HEK293 (cell line): ENCODE data around the gene KCNJ2.

Experiments used
- CTCF ChIA-PET: fragments of 350-600 bp; formaldehyde crosslinking; extraction: SDS; loops from one replicate; lab custom pipeline; 2021; ENCODE audit warnings: antibody characterized with exemption; lab: Yijun Ruan, JAX
- POLR2A ChIA-PET: fragments of 300-600 bp; formaldehyde crosslinking; extraction: SDS; loops from one replicate; lab custom pipeline; 2020; ENCODE audit warnings: antibody characterized with exemption, inconsistent platforms; lab: Yijun Ruan, JAX
- H3K27ac ChIP-seq: fragments of 200-500 bp; sonication (Bioruptor generic); 2 replicates; pipeline ENCODE4 v1.5.1; 2014; ENCODE audit warnings: low read depth, low read length, control low read depth, inconsistent platforms; ENCODE audit errors: extremely low read depth
- H3K36me3 ChIP-seq, 2 experiments: fragments of 200-500 bp in 1 of 2; sonication (Bioruptor generic) in 1 of 2; 1 replicate in 1 of 2; 2 replicates in 1 of 2; pipeline ENCODE4 v1.5.1; 2014 to 2017; ENCODE audit warnings: inconsistent platforms in 2 of 2, low read length in 2 of 2; ENCODE audit not compliant: control insufficient read depth in 2 of 2, insufficient read depth in 1 of 2
- H3K4me1 ChIP-seq: fragments of 200-500 bp; sonication (Bioruptor generic); 2 replicates; pipeline ENCODE4 v1.5.1; 2014; ENCODE audit warnings: mild to moderate bottlenecking, low read length, inconsistent platforms; ENCODE audit not compliant: control insufficient read depth, insufficient read depth
- H3K4me3 ChIP-seq: 2 replicates; pipeline ENCODE4 v1.5.1; 2011; ENCODE audit warnings: low read depth, mild to moderate bottlenecking, control low read depth, low read length, moderate library complexity
- H3K9me3 ChIP-seq: fragments of 200-500 bp; sonication (Bioruptor generic); 2 replicates; pipeline ENCODE4 v1.5.1; 2014; ENCODE audit warnings: low read depth, low read length, inconsistent platforms; ENCODE audit not compliant: control insufficient read depth, insufficient read depth
- CTCF ChIP-seq: fragments of 450-650 bp; formaldehyde crosslinking; IDR thresholded peaks from 2 replicates; pipeline ENCODE4 v1.5.1; 2016; ENCODE audit warnings: missing biosample characterization, missing genetic modification characterization
- ELK4 ChIP-seq: IDR thresholded peaks from 2 replicates; pipeline ENCODE4 v1.6.1; 2011; ENCODE audit warnings: mild to moderate bottlenecking, low read depth, low read length, borderline replicate concordance
- PRDM1 ChIP-seq: fragments of 450-650 bp; formaldehyde crosslinking; IDR thresholded peaks from 2 replicates; pipeline ENCODE4; 2016; ENCODE audit warnings: missing biosample characterization, missing genetic modification characterization
- PRDM10 ChIP-seq: fragments of 450-650 bp; formaldehyde crosslinking; IDR thresholded peaks from 2 replicates; pipeline ENCODE4 v1.5.1; 2016; ENCODE audit warnings: missing biosample characterization, missing genetic modification characterization
- RBAK ChIP-seq: fragments of 450-650 bp; formaldehyde crosslinking; IDR thresholded peaks from 2 replicates; pipeline ENCODE4 v1.5.1; 2016; ENCODE audit warnings: missing biosample characterization, missing genetic modification characterization
- SCRT2 ChIP-seq: fragments of 450-650 bp; formaldehyde crosslinking; IDR thresholded peaks from 2 replicates; pipeline ENCODE4 v1.5.1; 2016; ENCODE audit warnings: missing biosample characterization, missing genetic modification characterization
- SETDB1 ChIP-seq: IDR thresholded peaks from one replicate; pipeline ENCODE4 v1.6.1; 2017; ENCODE audit warnings: mild to moderate bottlenecking, low read length, moderate library complexity, mixed read lengths; ENCODE audit not compliant: insufficient read length
- SP7 ChIP-seq: fragments of 450-650 bp; formaldehyde crosslinking; IDR thresholded peaks from 2 replicates; pipeline ENCODE4 v1.5.1; 2016; ENCODE audit warnings: missing biosample characterization, missing genetic modification characterization
- ZFP3 ChIP-seq: fragments of 450-650 bp; formaldehyde crosslinking; IDR thresholded peaks from 2 replicates; pipeline ENCODE4 v1.5.1; 2016; ENCODE audit warnings: low read depth, missing biosample characterization, missing genetic modification characterization
- ZIC2 ChIP-seq: fragments of 450-650 bp; formaldehyde crosslinking; IDR thresholded peaks from 2 replicates; pipeline ENCODE4 v1.5.1; 2016; ENCODE audit warnings: missing biosample characterization, missing genetic modification characterization
- ZNF175 ChIP-seq: fragments of 450-650 bp; formaldehyde crosslinking; IDR thresholded peaks from 2 replicates; pipeline ENCODE4 v1.5.1; 2016; ENCODE audit warnings: missing biosample characterization, missing genetic modification characterization
- ZNF19 ChIP-seq: fragments of 450-650 bp; formaldehyde crosslinking; IDR thresholded peaks from 2 replicates; pipeline ENCODE4; 2016; ENCODE audit warnings: missing biosample characterization, missing genetic modification characterization, low read depth
- ZNF341 ChIP-seq: fragments of 450-650 bp; formaldehyde crosslinking; IDR thresholded peaks from 2 replicates; pipeline ENCODE4; 2016; ENCODE audit warnings: low read depth, missing biosample characterization, missing genetic modification characterization
- ZNF398 ChIP-seq: fragments of 450-650 bp; formaldehyde crosslinking; IDR thresholded peaks from 2 replicates; pipeline ENCODE4 v1.5.1; 2017; ENCODE audit warnings: missing biosample characterization, missing genetic modification characterization
- ZNF404 ChIP-seq: fragments of 450-650 bp; formaldehyde crosslinking; IDR thresholded peaks from 2 replicates; pipeline ENCODE4 v1.5.1; 2017; ENCODE audit warnings: missing biosample characterization, missing genetic modification characterization
- ZNF624 ChIP-seq: fragments of 450-650 bp; formaldehyde crosslinking; IDR thresholded peaks from 2 replicates; pipeline ENCODE4 v1.5.1; 2017; ENCODE audit warnings: missing biosample characterization, missing genetic modification characterization
- ZNF639 ChIP-seq: fragments of 450-650 bp; formaldehyde crosslinking; IDR thresholded peaks from 2 replicates; pipeline ENCODE4 v1.5.1; 2016; ENCODE audit warnings: missing biosample characterization, missing genetic modification characterization
- ZNF830 ChIP-seq: fragments of 450-650 bp; IDR thresholded peaks from 2 replicates; pipeline ENCODE4 v1.5.0; 2018; ENCODE audit warnings: missing biosample characterization, missing genetic modification characterization, low read depth, mild to moderate bottlenecking, moderate library complexity

Gene KCNJ2

GRCh38 chr17:70171159-70171558 is 1.8 kb downstream of the KCNJ2 start:
- POLR2A ChIA-PET = no interaction called here
- CTCF ChIA-PET = interaction anchor here (0.6 kb wide), 1 partner anchor 384 kb away, joined by 3 read pairs; no protein-coding TSS in a partner anchor
- Histone ChIP-seq H3K27ac (no peak overlapping the region), H3K4me3 (no peak overlapping the region), H3K9me3 (no peaks in the 10 kb centered on the region), H3K4me1 (peaks cover 12% of the 10 kb centered on the region), H3K36me3 (peaks cover 3 to 11% of the 10 kb centered on the region in 2 experiments; a peak in 1 of 3 replicates)
- TF ChIP-seq ZNF19 (tag by site-specific recombination) (no peak), ZNF398 (tag by site-specific recombination) (peak; percentile 42), ZNF341 (0 out of 2 replicates have a peak, but pooled peaks have one; percentile 37), ZNF404 (tag by site-specific recombination) (no peak), SCRT2 (tag by site-specific recombination) (peak; percentile 70), ZNF175 (tag by site-specific recombination) (no peak), ZNF830 (tag by site-specific recombination) (no peak), ZNF639 (tag by site-specific recombination) (no peak), PRDM10 (tag by site-specific recombination) (peak; percentile 69), ZNF624 (no peak)

- no peak overlapping the region for H3K4me3 ChIP-seq
- peaks cover 12% of the 10 kb centered on the region for H3K4me1 ChIP-seq
- CTCF ChIA-PET = interaction anchor here (0.5 to 1.1 kb wide), 5 partner anchors 117 to 1261 kb away, joined by 3 to 4 read pairs (median 3); no protein-coding TSS in a partner anchor
- no peak overlapping the region for H3K27ac ChIP-seq
- TF ChIP-seq ZFP3 (tag by site-specific recombination) = no peak
- TF ChIP-seq PRDM1 (tag by site-specific recombination) = no peak
- no peak for TF ChIP-seq CTCF (tag by site-specific recombination)
- no peak for TF ChIP-seq ELK4
- no peak for TF ChIP-seq ZNF341
- TF ChIP-seq RBAK = no peak
- no peak for TF ChIP-seq SETDB1
- no peak for TF ChIP-seq SP7 (tag by site-specific recombination)
- TF ChIP-seq ZIC2 = no peak
- H3K9me3 ChIP-seq = no peaks in the 10 kb centered on the region
- peaks cover 3 to 13% of the 10 kb centered on the region in 2 experiments; a peak in 1 of 3 replicates for H3K36me3 ChIP-seq
- POLR2A ChIA-PET = interaction anchor here (0.7 kb wide), 1 partner anchor 608 kb away, joined by 6 read pairs; no protein-coding TSS in a partner anchor
Observed at GRCh38 chr17:70172449-70172848, 3.1 kb downstream of the KCNJ2 start.
